ENCODE results near the gene NAP1L4.

NAP1L4 gene

DNA sequence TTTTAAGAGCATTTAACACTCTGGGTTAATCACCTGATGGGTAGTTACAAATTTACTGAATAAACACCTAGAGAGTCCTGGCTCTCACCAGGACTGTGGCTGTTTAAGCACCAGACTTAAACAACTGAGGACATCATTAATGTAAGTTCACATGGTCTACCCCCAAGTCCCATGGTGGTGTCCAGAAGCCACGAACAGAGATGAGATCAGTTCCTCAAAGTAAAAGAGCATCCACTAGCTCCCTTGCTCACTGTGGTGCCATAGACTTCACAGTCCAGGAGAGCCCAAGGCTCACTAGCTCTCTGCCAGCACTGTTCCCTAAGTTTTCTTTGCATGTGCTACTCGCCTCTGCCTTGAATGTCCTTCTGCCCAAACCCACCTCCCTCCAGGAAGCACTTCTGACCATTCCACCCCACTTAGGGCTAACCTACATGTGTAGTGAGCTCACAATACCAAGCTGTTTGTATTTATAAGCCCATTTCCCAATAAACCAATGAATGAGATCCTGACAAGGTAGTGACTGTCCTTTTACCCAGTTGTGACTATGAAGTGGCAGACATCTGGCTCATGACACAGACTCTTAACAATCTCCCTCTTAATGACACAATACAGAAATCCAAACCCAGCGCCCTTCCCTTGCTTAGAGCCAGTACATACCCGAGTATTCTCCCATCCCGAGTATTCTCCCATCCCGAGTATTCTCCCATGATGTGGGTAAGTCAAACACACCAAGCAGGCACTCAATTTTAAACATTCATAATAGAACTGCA lies 15.7 kb downstream of the NAP1L4 start:
- Histone ChIP-seq H4K20me1 (ENCODE audit: insufficient read depth, low read length) (peaks cover 46% of the 10 kb centered on the region; the same call in 1 of the 2 replicates), H3K27ac (ENCODE audit: low read length) (no peak overlapping the region), H3K79me2 (ENCODE audit: low read length) (peaks cover 98% of the 10 kb centered on the region), H3K9me3 (replicated peaks; ENCODE audit: insufficient read depth, low read length) (no peaks in the 10 kb centered on the region), H3F3A (ENCODE audit: insufficient read depth, low read length) (no peaks in the 10 kb centered on the region; the same call in 1 of the 2 replicates), H3K4me3 (ENCODE audit: low read length) (no peak overlapping the region), H3K36me3 (replicated peaks; ENCODE audit: insufficient read depth, low read length) (peaks cover 48% of the 10 kb centered on the region), H3K4me1 (ENCODE audit: low read length) (no peaks in the 10 kb centered on the region), H2AFZ (ENCODE audit: low read length) (no peak overlapping the region), H3K4me2 (ENCODE audit: low read depth, low read length) (no peak overlapping the region), H3K9me2 (replicated peaks; ENCODE audit: insufficient read depth, low read length) (no peaks in the 10 kb centered on the region), H3K27me3 (replicated peaks; ENCODE audit: insufficient read depth, low read length) (no peaks in the 10 kb centered on the region), H3K9ac (ENCODE audit: low read length) (no peak overlapping the region)
- no peak for DNase-seq
- TF ChIP-seq EZH2 (optimal IDR thresholded peaks at IDR 0.05; ENCODE audit: low read depth, low read length) (no peak), EZH2phosphoT487 (IDR thresholded peaks at IDR 0.05; ENCODE audit: low read length) (no peak)
- TF ChIP-seq, protein P1, sequence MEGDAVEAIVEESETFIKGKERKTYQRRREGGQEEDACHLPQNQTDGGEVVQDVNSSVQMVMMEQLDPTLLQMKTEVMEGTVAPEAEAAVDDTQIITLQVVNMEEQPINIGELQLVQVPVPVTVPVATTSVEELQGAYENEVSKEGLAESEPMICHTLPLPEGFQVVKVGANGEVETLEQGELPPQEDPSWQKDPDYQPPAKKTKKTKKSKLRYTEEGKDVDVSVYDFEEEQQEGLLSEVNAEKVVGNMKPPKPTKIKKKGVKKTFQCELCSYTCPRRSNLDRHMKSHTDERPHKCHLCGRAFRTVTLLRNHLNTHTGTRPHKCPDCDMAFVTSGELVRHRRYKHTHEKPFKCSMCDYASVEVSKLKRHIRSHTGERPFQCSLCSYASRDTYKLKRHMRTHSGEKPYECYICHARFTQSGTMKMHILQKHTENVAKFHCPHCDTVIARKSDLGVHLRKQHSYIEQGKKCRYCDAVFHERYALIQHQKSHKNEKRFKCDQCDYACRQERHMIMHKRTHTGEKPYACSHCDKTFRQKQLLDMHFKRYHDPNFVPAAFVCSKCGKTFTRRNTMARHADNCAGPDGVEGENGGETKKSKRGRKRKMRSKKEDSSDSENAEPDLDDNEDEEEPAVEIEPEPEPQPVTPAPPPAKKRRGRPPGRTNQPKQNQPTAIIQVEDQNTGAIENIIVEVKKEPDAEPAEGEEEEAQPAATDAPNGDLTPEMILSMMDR (IDR thresholded peaks at IDR 0.05; ENCODE audit: low read length): no peak

DNA sequence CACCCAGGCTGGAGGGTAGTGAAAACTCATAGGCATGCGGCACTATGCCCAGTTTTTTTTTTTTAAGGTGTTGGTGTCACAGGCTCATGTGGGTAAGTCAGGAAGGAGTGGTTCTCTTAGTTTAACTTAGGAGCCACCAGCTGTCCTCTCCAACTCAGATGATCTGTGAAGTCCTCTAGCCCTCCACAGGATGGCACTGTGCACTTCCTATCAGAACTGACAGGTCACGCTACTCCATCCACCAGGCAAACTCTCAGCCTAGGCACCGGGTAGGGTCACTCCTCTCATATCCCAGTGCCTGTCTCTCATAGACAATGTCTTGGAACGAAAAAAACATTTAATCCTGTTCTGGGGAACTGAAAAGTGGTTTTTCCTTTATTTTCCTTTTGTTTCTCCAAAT lies 16.5 kb downstream of the NAP1L4 start:
- H3K27me3 ChIP-seq (replicated peaks; ENCODE audit: insufficient read depth, low read length): no peaks in the 10 kb centered on the region
- DNase-seq: peak; percentile 60
- H3K27ac ChIP-seq (ENCODE audit: low read length): no peak overlapping the region
- H3K4me1 ChIP-seq (ENCODE audit: low read length): no peaks in the 10 kb centered on the region
- no peaks in the 10 kb centered on the region for H3K9me3 ChIP-seq (replicated peaks; ENCODE audit: insufficient read depth, low read length)
- no peak overlapping the region for H3K9ac ChIP-seq (ENCODE audit: low read length)
- H3K4me2 ChIP-seq (ENCODE audit: low read depth, low read length): no peak overlapping the region
- peaks cover 45% of the 10 kb centered on the region; the same call in 1 of the 2 replicates for H4K20me1 ChIP-seq (ENCODE audit: insufficient read depth, low read length)
- H3K9me2 ChIP-seq (replicated peaks; ENCODE audit: insufficient read depth, low read length): no peaks in the 10 kb centered on the region
- peaks cover 48% of the 10 kb centered on the region for H3K36me3 ChIP-seq (replicated peaks; ENCODE audit: insufficient read depth, low read length)
- no peaks in the 10 kb centered on the region; the same call in 1 of the 2 replicates for H3F3A ChIP-seq (ENCODE audit: insufficient read depth, low read length)
- H2AFZ ChIP-seq (ENCODE audit: low read length): no peak overlapping the region
- H3K79me2 ChIP-seq (ENCODE audit: low read length): peaks cover 97% of the 10 kb centered on the region
- no peak for TF ChIP-seq EZH2 (optimal IDR thresholded peaks at IDR 0.05; ENCODE audit: low read depth, low read length)
- no peak for TF ChIP-seq EZH2phosphoT487 (IDR thresholded peaks at IDR 0.05; ENCODE audit: low read length)
- TF ChIP-seq, protein P1 (IDR thresholded peaks at IDR 0.05; ENCODE audit: low read length): peak; percentile 50
- no peak overlapping the region for H3K4me3 ChIP-seq (ENCODE audit: low read length)

DNA sequence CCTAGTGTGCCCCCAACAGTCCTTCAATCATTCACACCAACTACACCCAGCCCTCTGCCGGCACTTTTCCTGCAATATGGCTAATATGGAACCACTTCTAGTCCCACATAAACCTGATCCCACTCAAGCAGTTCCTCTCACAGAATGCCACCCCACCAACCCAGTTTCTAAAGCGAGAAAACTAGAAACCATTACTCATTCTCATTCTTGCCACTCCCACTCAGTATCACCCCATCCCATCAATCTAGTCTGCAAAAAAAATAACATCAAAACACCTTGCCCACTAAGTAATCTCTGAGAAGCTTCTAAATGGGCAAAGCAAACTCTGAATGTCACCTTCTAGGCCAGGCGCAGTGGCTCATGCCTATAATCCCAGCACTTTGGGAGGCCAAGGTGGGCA lies 17.9 kb downstream of the NAP1L4 start:
- Histone ChIP-seq H3K4me1 (ENCODE audit: low read length) (no peaks in the 10 kb centered on the region), H3K36me3 (replicated peaks; ENCODE audit: insufficient read depth, low read length) (peaks cover 53% of the 10 kb centered on the region), H3K27ac (ENCODE audit: low read length) (no peak overlapping the region), H3K27me3 (replicated peaks; ENCODE audit: insufficient read depth, low read length) (no peaks in the 10 kb centered on the region), H3F3A (ENCODE audit: insufficient read depth, low read length) (no peaks in the 10 kb centered on the region; the same call in 1 of the 2 replicates), H3K9ac (ENCODE audit: low read length) (no peak overlapping the region), H4K20me1 (ENCODE audit: insufficient read depth, low read length) (peaks cover 35% of the 10 kb centered on the region; the same call in 1 of the 2 replicates), H3K9me3 (replicated peaks; ENCODE audit: insufficient read depth, low read length) (no peaks in the 10 kb centered on the region), H3K4me3 (ENCODE audit: low read length) (no peak overlapping the region), H3K9me2 (replicated peaks; ENCODE audit: insufficient read depth, low read length) (no peaks in the 10 kb centered on the region), H3K4me2 (ENCODE audit: low read depth, low read length) (no peak overlapping the region), H2AFZ (ENCODE audit: low read length) (no peak overlapping the region), H3K79me2 (ENCODE audit: low read length) (peaks cover 99% of the 10 kb centered on the region)
- TF ChIP-seq EZH2 (optimal IDR thresholded peaks at IDR 0.05; ENCODE audit: low read depth, low read length) (no peak), EZH2phosphoT487 (IDR thresholded peaks at IDR 0.05; ENCODE audit: low read length) (no peak)
- TF ChIP-seq, protein P1 (IDR thresholded peaks at IDR 0.05; ENCODE audit: low read length): no peak
- DNase-seq: no peak
